ENCODE measurements around the gene DCBLD1.
"Not testable (repeated sequence)": the region's sequence is repeated elsewhere in the genome, so short reads cannot be mapped to it uniquely, and the experiment has no call there.

The DCBLD1 gene

GRCh38 chr6:117498159-117498558 is 15.7 kb downstream of the DCBLD1 start:
- DNase-seq (ENCODE audit: low read depth in 2 of 2): no peak

- DNase-seq (ENCODE audit: low read depth in 2 of 2): no peak
Measured at GRCh38 chr6:117501722-117502121, 19.2 kb downstream of the DCBLD1 start.

- no peak for DNase-seq (ENCODE audit: low read depth in 2 of 2)
Measured at GRCh38 chr6:117502580-117502979, 20.1 kb downstream of the DCBLD1 start.

- DNase-seq (ENCODE audit: low read depth in 2 of 2): no peak
Measured at GRCh38 chr6:117503211-117503610, 20.7 kb downstream of the DCBLD1 start.

- DNase-seq (ENCODE audit: low read depth in 2 of 2): no peak
Measured at GRCh38 chr6:117504478-117505144, 22.1 kb downstream of the DCBLD1 start.

- no peak for DNase-seq (ENCODE audit: low read depth in 2 of 2)
Measured at GRCh38 chr6:117505311-117505710, 22.8 kb downstream of the DCBLD1 start.

DNA sequence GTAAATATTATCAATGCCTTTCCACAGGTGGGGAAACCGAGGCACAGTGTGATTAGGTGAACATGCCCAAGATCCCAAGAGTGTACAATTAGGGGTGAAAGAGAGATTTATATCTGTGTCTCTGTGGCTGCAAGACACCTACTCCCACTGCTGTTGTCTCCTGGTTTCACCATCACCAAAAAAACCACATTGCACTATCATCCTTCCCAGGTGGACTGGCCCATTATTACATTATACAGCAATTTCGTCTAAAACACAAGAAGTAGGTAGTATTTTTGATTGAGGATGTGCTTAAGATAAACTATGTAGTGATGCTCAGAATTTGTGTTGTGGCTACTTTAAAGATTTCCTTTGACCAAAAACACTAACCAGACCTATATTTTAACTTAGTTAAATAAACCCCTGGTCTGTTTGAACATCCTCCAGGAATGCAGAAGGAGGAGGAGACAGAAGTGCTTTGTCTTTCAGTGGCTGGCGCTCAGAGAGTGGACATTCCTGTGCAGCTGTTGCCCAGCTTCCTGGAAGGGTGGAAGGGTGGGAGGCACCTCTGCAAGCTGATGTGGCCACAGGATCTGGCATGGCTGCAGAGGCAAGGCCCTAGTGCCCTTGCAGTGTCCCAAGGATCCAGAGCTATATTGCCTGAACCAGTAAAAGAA is 23.8 kb downstream of the DCBLD1 start:
- no peak for DNase-seq (ENCODE audit: low read depth in 2 of 2)

GRCh38 chr6:117506907-117507306 is 24.4 kb downstream of the DCBLD1 start:
- DNase-seq (ENCODE audit: low read depth in 2 of 2): no peak

- DNase-seq (ENCODE audit: low read depth in 2 of 2): no peak
Measured at GRCh38 chr6:117508450-117508971, 26.0 kb downstream of the DCBLD1 start.

GRCh38 chr6:117509021-117509420 is 26.5 kb downstream of the DCBLD1 start:
- no peak for DNase-seq (ENCODE audit: low read depth in 2 of 2)

- DNase-seq (ENCODE audit: low read depth in 2 of 2): no peak
Measured at GRCh38 chr6:117512056-117512828, 29.8 kb downstream of the DCBLD1 start.

DNA sequence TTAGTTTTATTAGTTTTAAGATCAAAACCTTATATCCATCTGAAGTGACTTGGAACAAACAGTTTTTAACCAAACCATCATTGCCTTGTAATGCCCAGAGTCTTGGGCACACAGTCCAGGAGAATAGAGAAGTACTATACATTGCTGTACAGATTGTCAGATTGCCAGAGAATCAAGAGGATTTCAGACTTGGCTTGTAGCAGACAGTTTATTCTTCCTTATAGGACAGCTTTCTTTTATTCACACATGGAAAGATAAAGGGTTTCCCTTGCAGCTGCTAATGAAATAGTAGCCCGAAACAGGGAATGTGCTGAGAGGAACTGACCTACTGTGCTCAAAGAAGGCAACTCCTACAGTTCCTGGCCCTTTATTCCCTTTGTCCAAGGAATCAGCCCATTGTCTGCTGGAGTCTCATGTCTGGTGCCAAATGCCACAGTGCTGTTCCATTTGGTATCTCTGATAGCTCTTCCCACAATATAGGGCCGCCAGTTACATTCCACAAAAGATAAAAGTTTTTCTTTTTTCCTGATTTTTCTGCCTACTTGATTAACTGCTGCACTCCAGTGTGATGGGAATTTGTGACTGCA is 30.6 kb downstream of the DCBLD1 start:
- DNase-seq (ENCODE audit: low read depth in 2 of 2): no peak

- DNase-seq (ENCODE audit: low read depth in 2 of 2): no peak
Measured at GRCh38 chr6:117513778-117514365, 31.4 kb downstream of the DCBLD1 start.

- no peak for DNase-seq (ENCODE audit: low read depth in 2 of 2)
Measured at GRCh38 chr6:117514655-117515054, 32.2 kb downstream of the DCBLD1 start.

GRCh38 chr6:117515326-117515725 is 32.9 kb downstream of the DCBLD1 start:
- no peak for DNase-seq (ENCODE audit: low read depth in 2 of 2)

GRCh38 chr6:117517995-117518394 is 35.5 kb downstream of the DCBLD1 start:
- DNase-seq (ENCODE audit: low read depth in 2 of 2): not testable (repeated sequence)

DNA sequence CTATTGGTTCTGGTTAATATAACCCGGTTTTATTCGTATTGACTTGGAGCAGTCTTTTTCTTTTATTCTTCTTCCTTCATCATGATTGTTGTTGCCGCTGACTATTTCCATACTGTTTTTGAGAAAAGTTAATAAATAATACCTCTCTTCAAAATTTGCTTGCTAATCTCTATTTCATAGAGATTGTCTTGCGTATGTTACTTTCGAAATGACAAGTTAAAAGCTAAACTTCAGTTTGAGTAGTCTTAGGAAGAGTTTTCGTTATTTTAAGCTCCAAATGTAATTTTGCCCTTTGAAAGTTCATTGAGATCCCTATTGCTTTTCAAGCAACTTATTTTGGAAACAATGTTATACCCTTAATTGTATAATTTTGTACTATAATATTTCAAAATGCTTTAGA is 36.4 kb downstream of the DCBLD1 start:
- DNase-seq (ENCODE audit: low read depth in 2 of 2): no peak

DNA sequence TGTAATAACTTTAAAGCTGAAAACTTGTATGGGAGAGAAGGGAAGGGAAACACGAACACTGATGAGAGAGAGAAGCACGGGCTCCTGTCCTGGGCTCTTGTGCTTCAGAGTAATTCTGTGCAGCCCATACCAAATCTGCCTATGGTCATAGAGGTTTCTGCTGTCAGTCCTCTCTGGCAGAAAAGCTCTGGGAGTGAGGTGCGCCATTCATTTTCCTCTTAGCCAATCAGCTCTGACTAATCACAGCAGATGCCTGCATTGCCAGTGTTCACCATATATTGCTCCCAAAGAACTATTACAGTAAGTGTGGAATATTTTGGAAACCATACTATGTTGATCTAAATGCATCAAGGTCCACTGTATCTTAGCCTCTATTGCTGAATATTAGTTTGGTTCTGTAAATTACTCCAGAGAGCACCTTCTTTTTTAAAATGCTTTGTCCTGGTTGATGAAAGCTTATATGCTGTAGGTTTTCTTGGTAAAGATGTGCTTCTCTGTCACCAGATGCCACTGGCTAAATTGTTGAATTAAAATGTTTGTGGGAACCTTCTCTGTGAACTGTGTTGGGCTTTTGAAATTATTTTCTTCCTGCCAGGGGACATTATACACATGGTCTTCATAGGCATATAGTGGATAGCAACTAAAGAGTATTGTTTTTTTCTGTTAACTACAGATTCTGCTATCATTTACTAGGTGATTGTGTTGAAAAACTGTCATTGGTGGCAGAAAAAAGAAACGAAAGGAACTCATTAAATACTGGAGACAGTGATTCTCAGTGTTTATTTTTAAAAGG is 38.3 kb downstream of the DCBLD1 start:
- no peak for DNase-seq (ENCODE audit: low read depth in 2 of 2)

GRCh38 chr6:117521791-117522502 is 39.5 kb downstream of the DCBLD1 start:
- DNase-seq (ENCODE audit: low read depth in 2 of 2): no peak

DNA sequence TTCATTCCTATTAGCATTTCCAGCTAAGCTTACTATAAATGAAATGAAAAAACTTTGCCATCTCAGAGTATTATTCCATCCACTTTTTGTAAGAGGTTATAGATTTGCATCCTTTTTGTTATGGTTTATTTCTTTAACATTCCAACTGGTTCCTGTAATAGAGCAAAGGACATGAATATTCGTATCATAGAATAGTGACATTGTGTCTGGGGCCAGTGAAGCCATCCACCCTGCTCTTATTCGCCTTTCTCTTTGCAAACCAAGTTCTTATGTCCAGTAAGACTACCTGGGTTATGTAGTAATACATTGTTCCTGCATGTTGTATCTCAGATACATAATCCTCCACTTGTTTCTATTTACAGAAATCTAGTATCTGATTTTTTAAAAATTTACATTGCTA is 43.1 kb downstream of the DCBLD1 start:
- no peak for DNase-seq (ENCODE audit: low read depth in 2 of 2)

Measured in stimulated activated CD4-positive, alpha-beta T cell treated with anti-CD3 and anti-CD28 coated beads, Interleukin-15, amount 100 ng/mL, for 48 hours (primary cell).